K562 (cell line): ENCODE data around the gene MBOAT2. TPM values are rescaled to one million over a fixed set of nuclear protein-coding genes. Genes with fewer than 3 reads are reported as not detected.
A peak's percentile ranks its signal among the peaks of the same experiment; 100 is the strongest.

Source experiments
- ATAC-seq: fragments of 200-7000 bp; cut with Tn5 transposase; 3 replicates; pipeline ENCODE4 v1.9.1; 2020; ENCODE audit warnings: moderate library complexity
- BruUV-seq: library from RNA; stranded (reverse); fragments of 400-500 nt; replicated peaks from 2 replicates; lab custom pipeline; 2021; lab: Mats Ljungman, UMichigan
- CTCF ChIA-PET: fragments of 300-600 bp; formaldehyde crosslinking; extraction: SDS; loops from one replicate; lab custom pipeline; 2021; ENCODE audit warnings: low intra/inter-chr PET ratio; lab: Yijun Ruan, JAX
- POLR2A ChIA-PET: fragments of 300-600, 350-650 bp; sonication (Branson Sonifier 250); formaldehyde crosslinking; extraction: SDS; loops from one replicate; lab custom pipeline; 2021; ENCODE audit warnings: antibody characterized with exemption, inconsistent platforms; lab: Yijun Ruan, JAX
- DNase-seq, 4 experiments: peaks; one replicate each; pipeline versions ENCODE4 v3.0.0 to v3.0.0-alpha.2; 2011 to 2018; ENCODE audit warnings: low spot score in 3 of 4, mixed read lengths in 3 of 4; ENCODE audit errors: extremely low read depth in 1 of 4
- FAIRE-seq: peaks from 2 replicates; lab custom pipeline; 2011; peaks lifted over from hg19 to GRCh38; lab: Jason Lieb, UNC
- H2AFZ ChIP-seq: 2 replicates; pipeline ENCODE4 v1.6.0; 2011; ENCODE audit warnings: low read depth, low read length, control low read depth, inconsistent platforms
- H3K27ac ChIP-seq: fragments of 200-600 bp; 3 replicates; pipeline ENCODE4 v1.8.0; 2011; ENCODE audit warnings: low read depth, mild to moderate bottlenecking, control low read depth, inconsistent platforms, low read length, moderate library complexity, mixed read lengths; ENCODE audit errors: extremely low read depth
- H3K27me3 ChIP-seq, 2 experiments: fragments of 300-600 bp in 1 of 2; 2 replicates in 1 of 2; 3 replicates in 1 of 2; pipeline versions ENCODE4 v1.6.0 to v1.8.0; 2011; ENCODE audit warnings: inconsistent platforms in 2 of 2, low read length in 2 of 2, mild to moderate bottlenecking in 1 of 2, mixed read lengths in 1 of 2, moderate library complexity in 1 of 2; ENCODE audit not compliant: control insufficient read depth in 2 of 2, insufficient read depth in 2 of 2
- H3K36me3 ChIP-seq: fragments of 300-600 bp; 3 replicates; pipeline ENCODE4 v1.8.0; 2011; ENCODE audit warnings: mild to moderate bottlenecking, low read length, inconsistent platforms; ENCODE audit not compliant: control insufficient read depth, insufficient read depth
- H3K4me1 ChIP-seq, 2 experiments: fragments of 200-600 bp in 1 of 2; replicated peaks in 1 of 2; 2 replicates in 1 of 2; 3 replicates in 1 of 2; pipeline versions ENCODE4 v1.5.1 to v1.8.0; 2011; ENCODE audit warnings: inconsistent platforms in 2 of 2, low read length in 2 of 2, mild to moderate bottlenecking in 1 of 2, mixed read lengths in 1 of 2, moderate library complexity in 1 of 2; ENCODE audit not compliant: control insufficient read depth in 2 of 2, insufficient read depth in 2 of 2
- H3K4me2 ChIP-seq: 2 replicates; pipeline ENCODE4 v1.6.1; 2011; ENCODE audit warnings: low read length, control low read depth, inconsistent platforms, mixed read lengths; ENCODE audit not compliant: insufficient read depth
- H3K4me3 ChIP-seq: fragments of 200-600 bp; sonication (generic), shearing (Covaris generic); 2 replicates; pipeline ENCODE4 v1.5.1; 2016; ENCODE audit warnings: control low read depth, inconsistent platforms
- H3K79me2 ChIP-seq: fragments of 200-600 bp; 3 replicates; pipeline ENCODE4 v1.8.0; 2011; ENCODE audit warnings: low read length, inconsistent platforms; ENCODE audit not compliant: control insufficient read depth, insufficient read depth
- H3K9ac ChIP-seq, 2 experiments: 2 replicates each; pipeline versions ENCODE4 v1.6.0 to v1.6.1; 2011; ENCODE audit warnings: low read depth in 2 of 2, low read length in 2 of 2, control low read depth in 1 of 2, inconsistent platforms in 1 of 2, mild to moderate bottlenecking in 1 of 2, mixed read lengths in 1 of 2; ENCODE audit not compliant: insufficient read depth in 1 of 2
- H3K9me1 ChIP-seq: one replicate; pipeline ENCODE4 v1.6.0; 2011; ENCODE audit warnings: inconsistent platforms, mild to moderate bottlenecking, low read length, moderate library complexity; ENCODE audit not compliant: control insufficient read depth, insufficient read depth
- H3K9me3 ChIP-seq: replicated peaks from 2 replicates; pipeline ENCODE4 v1.5.1; 2011; ENCODE audit warnings: low read depth, low read length, inconsistent platforms; ENCODE audit not compliant: control insufficient read depth, insufficient read depth
- H4K20me1 ChIP-seq: replicated peaks from 2 replicates; pipeline ENCODE4 v1.6.1; 2011; ENCODE audit warnings: low read length, inconsistent platforms, mixed read lengths; ENCODE audit not compliant: control insufficient read depth, insufficient read depth
- ATF7 ChIP-seq: fragments of 450-650 bp; IDR thresholded peaks from 2 replicates; pipeline ENCODE4 v1.7.1; 2014; ENCODE audit warnings: mild to moderate bottlenecking, moderate library complexity
- KLF1 ChIP-seq: fragments of 450-650 bp; IDR thresholded peaks from 2 replicates; pipeline ENCODE4 v1.6.1; 2016; ENCODE audit warnings: missing genetic modification characterization, missing compliant biosample characterization
- PKNOX1 ChIP-seq: fragments of 450-650 bp; IDR thresholded peaks from 2 replicates; pipeline ENCODE4 v1.6.1; 2016
- RAD51 ChIP-seq: fragments of 450-650 bp; IDR thresholded peaks from 2 replicates; pipeline ENCODE4 v1.7.1; 2016; ENCODE audit warnings: low read depth, mild to moderate bottlenecking, borderline replicate concordance
- RBM15 ChIP-seq: fragments of 200-400 bp; formaldehyde crosslinking; IDR thresholded peaks from 2 replicates; pipeline ENCODE4 v1.6.1; 2018; ENCODE audit warnings: mild to moderate bottlenecking, low read length, moderate library complexity; ENCODE audit not compliant: insufficient read depth
- STAT5A ChIP-seq: IDR thresholded peaks from 2 replicates; pipeline ENCODE4 v1.6.1; 2012; ENCODE audit warnings: low read length, inconsistent platforms, borderline replicate concordance
- TEAD4 ChIP-seq, 2 experiments: sonication (generic) in 1 of 2; formaldehyde crosslinking in 1 of 2; IDR thresholded peaks; 2 replicates each; pipeline versions ENCODE4 v1.6.1 to v1.8.0; 2012 to 2022; ENCODE audit warnings: borderline replicate concordance in 1 of 2, inconsistent platforms in 1 of 2, low read length in 1 of 2, mild to moderate bottlenecking in 1 of 2, missing genetic modification reagents in 1 of 2
- USF2 ChIP-seq: sonication (generic); formaldehyde crosslinking; IDR thresholded peaks from 2 replicates; pipeline ENCODE4 v1.5.0; 2020; ENCODE audit warnings: missing genetic modification reagents
- YY1 ChIP-seq, 3 experiments: IDR thresholded peaks; 2 replicates each; pipeline ENCODE4 v1.6.1; 2011; ENCODE audit warnings: low read length in 2 of 3, mild to moderate bottlenecking in 2 of 3, moderate library complexity in 2 of 3, borderline replicate concordance in 1 of 3, control low read depth in 1 of 3, low read depth in 1 of 3; ENCODE audit not compliant: insufficient read depth in 3 of 3, insufficient replicate concordance in 2 of 3, control insufficient read depth in 1 of 3, insufficient read length in 1 of 3; ENCODE audit errors: extremely low read depth in 1 of 3
- ZNF24 ChIP-seq: fragments of 450-650 bp; IDR thresholded peaks from 2 replicates; pipeline ENCODE4 v1.6.1; 2016
- WGBS: fragments of 100-300 bp; shearing (Covaris generic); methylation state at CpG from one replicate; pipeline ENCODE4 v1.1.6; 2016; ENCODE audit warnings: low coverage, mixed read lengths; ENCODE audit not compliant: insufficient coverage; ENCODE audit errors: missing lambda C conversion rate; 5-methylcytosine and 5-hydroxymethylcytosine counted together
- in situ Hi-C: fragments of 300-500 bp; cut with MboI; formaldehyde crosslinking; loops from 4 replicates; pipeline ENCODE4 v1.15.0; 2018; ENCODE audit warnings: inconsistent platforms, mixed read lengths
- intact Hi-C: fragments of 100-400 bp; cut with micrococcal nuclease; formaldehyde crosslinking; loops from 2 replicates; pipeline ENCODE4 v1.14.2; 2022
- polyA plus RNA-seq, 8 experiments: library from polyadenylated mRNA; depleted of rRNA in 4 of 8; stranded (reverse) in 5 of 8; unstranded in 3 of 8; fragments of >200 nt; fragmentation: Nextera tagmentation in 2 of 8; fragmentation: Illumina TruSeq in 1 of 8; extraction: Ambion mirVana in 2 of 8; extraction: Trizol in 1 of 8; gene quantifications; 2 replicates each; pipeline versions ENCODE4 v1.2.1 to v1.2.3, GENCODE V29; 2011 to 2014; ENCODE audit warnings: inconsistent platforms in 1 of 8, missing spikeins in 1 of 8
- total RNA-seq, 7 experiments: library from RNA; depleted of rRNA in 6 of 7; stranded (reverse); fragments of >200 nt in 6 of 7; fragmentation: Illumina TruSeq in 2 of 7; extraction: Trizol in 2 of 7; gene quantifications; 2 replicates each; pipeline versions ENCODE4 v1.2.1 to v1.2.3, GENCODE V29; 2011 to 2021; ENCODE audit warnings: low replicate concordance in 1 of 7

The MBOAT2 gene
- total and polyA plus RNA-seq, 9 of the 15 experiments (the other 6 are each of a cell fraction or from before 2014, with no cell fraction given): 8.4 to 122 (median 27.6) TPM

GRCh38 chr2:8929128-8929527 lies 74.4 kb downstream of the MBOAT2 start:
- POLR2A ChIA-PET: no interaction called here
- no peak overlapping the region for H3K4me2 ChIP-seq
- no peaks in the 10 kb centered on the region for H3K27me3 ChIP-seq
- WGBS: 100% methylated on average over 1 of the region's 3 CpGs
- H2AFZ ChIP-seq: no peak overlapping the region
- BruUV-seq: no TSS peak
- H3K9me3 ChIP-seq: no peaks in the 10 kb centered on the region
- H3K4me1 ChIP-seq: peaks cover 19 to 45% of the 10 kb centered on the region in 2 experiments
- no peak overlapping the region for H3K4me3 ChIP-seq
- peak overlapping the region; percentile 79; the same call in 2 of the 3 replicates for H3K27ac ChIP-seq
- in situ Hi-C loops: no loop called here
- CTCF ChIA-PET: no interaction called here
- FAIRE-seq (no peak), ATAC-seq (no peak), DNase-seq (no peak)
- TF ChIP-seq ZNF24: peak; percentile 94
- TF ChIP-seq USF2 (CRISPR knock-in tag): no peak
- H3K36me3 ChIP-seq: peaks cover 25% of the 10 kb centered on the region
- no peaks in the 10 kb centered on the region for H3K9me1 ChIP-seq
- no peaks in the 10 kb centered on the region for H4K20me1 ChIP-seq
- H3K9ac ChIP-seq: no peak overlapping the region
- intact Hi-C loops: no loop called here
- H3K79me2 ChIP-seq: peaks cover 39% of the 10 kb centered on the region

GRCh38 chr2:8927510-8928455 lies 75.7 kb downstream of the MBOAT2 start:
- Histone ChIP-seq H2AFZ (peak overlapping the region; percentile 74), H3K9me1 (no peaks in the 10 kb centered on the region), H4K20me1 (no peaks in the 10 kb centered on the region), H3K9me3 (no peaks in the 10 kb centered on the region), H3K9ac (peak overlapping the region; percentile 58 to 79; a peak in 3 of 4 replicates), H3K4me3 (peak overlapping the region; percentile 10), H3K4me2 (peak overlapping the region; percentile 78), H3K79me2 (peaks cover 52% of the 10 kb centered on the region), H3K36me3 (peaks cover 22% of the 10 kb centered on the region), H3K27me3 (no peaks in the 10 kb centered on the region), H3K27ac (peak overlapping the region; percentile 79), H3K4me1 (peaks cover 19 to 59% of the 10 kb centered on the region in 2 experiments)
- BruUV-seq: no TSS peak
- ChIA-PET POLR2A (interaction anchor here (0.7 to 1.0 kb wide), 5 partner anchors 20 to 614 kb away, joined by 3 to 4 read pairs (median 3); no protein-coding TSS in a partner anchor), CTCF (no interaction called here)
- WGBS: 3% methylated on average over 17 of the region's 17 CpGs
- intact Hi-C loops (no loop called here), in situ Hi-C loops (no loop called here)
- ATAC-seq (peak; percentile 79), DNase-seq (peak; percentile 82 to 91 (median 83)), FAIRE-seq (peak; percentile 98)
- TF ChIP-seq PKNOX1: peak; percentile 70
- peak in 1 of 3 experiments; percentile 17 for TF ChIP-seq YY1 (IDR thresholded peaks at IDR 0.05; ENCODE audit: borderline replicate concordance in 1 of 3, control insufficient read depth in 1 of 3, extremely low read depth in 1 of 3, insufficient read depth in 3 of 3, insufficient read length in 1 of 3, insufficient replicate concordance in 2 of 3, low read depth in 1 of 3, low read length in 2 of 3)
- TF ChIP-seq RBM15: no peak
- peak; percentile 49; the same call in 1 of the 2 replicates for TF ChIP-seq STAT5A
- peak; percentile 68; the same call in 1 of the 2 replicates for TF ChIP-seq TEAD4 (IDR thresholded peaks at IDR 0.05; ENCODE audit: low read length)
- TF ChIP-seq TEAD4 (CRISPR knock-in tag; IDR thresholded peaks at IDR 0.05; ENCODE audit: borderline replicate concordance): no peak
- no peak for TF ChIP-seq KLF1 (tag)
- TF ChIP-seq ATF7: 0 out of 2 replicates have a peak, but pooled peaks have one; percentile 12
- TF ChIP-seq RAD51: peak; percentile 14; the same call in 1 of the 2 replicates
